Transverse colon (tissue), 4 donors: Measurements from ENCODE around the gene STXBP5. TPM values are rescaled to one million over a fixed set of nuclear protein-coding genes. Genes with fewer than 3 reads are reported as not detected.

Experiments used
- DNase-seq: peaks from one replicate; pipeline ENCODE4 v3.0.0-alpha.2; 2019
- H3K27ac ChIP-seq, 4 donors: fragments of 200-600 bp; sonication (generic); 2 replicates each; pipeline ENCODE4 v1.5.1; 2016 to 2018; ENCODE audit warnings: inconsistent platforms in 4 of 4
- H3K27me3 ChIP-seq: fragments of 200-600 bp; sonication (generic); 2 replicates; pipeline ENCODE4 v1.5.1; 2017; ENCODE audit warnings: inconsistent platforms
- H3K36me3 ChIP-seq, 4 donors: fragments of 200-600 bp; sonication (generic); 2 replicates each; pipeline ENCODE4 v1.5.1; 2017 to 2019; ENCODE audit warnings: inconsistent platforms in 4 of 4
- H3K4me1 ChIP-seq, 4 donors: fragments of 200-600 bp; sonication (generic); 2 replicates each; pipeline ENCODE4 v1.5.1; 2017 to 2020; ENCODE audit warnings: inconsistent platforms in 4 of 4
- H3K4me3 ChIP-seq, 4 donors: fragments of 200-600 bp; sonication (generic); 1 replicate in 1 of 4; 2 replicates in 3 of 4; pipeline versions ENCODE4 v1.5.1 to v1.6.1; 2017 to 2019; ENCODE audit warnings: inconsistent platforms in 4 of 4
- H3K9me3 ChIP-seq, 2 donors: fragments of 200-600 bp; sonication (generic); 2 replicates each; pipeline ENCODE4 v1.5.1; 2017 to 2019; ENCODE audit warnings: inconsistent platforms in 2 of 2
- CTCF ChIP-seq, 5 experiments: fragments of 200-600 bp in 3 of 5; fragments of 450-650 bp in 2 of 5; sonication (generic) in 3 of 5; IDR thresholded peaks; 1 replicate in 2 of 5; 2 replicates in 3 of 5; pipeline ENCODE4 v1.5.1; 2016 to 2017; ENCODE audit warnings: antibody characterized with exemption in 5 of 5, inconsistent platforms in 3 of 5, mild to moderate bottlenecking in 2 of 5, moderate library complexity in 1 of 5
- EP300 ChIP-seq: sonication (generic); formaldehyde crosslinking; IDR thresholded peaks from one replicate; pipeline ENCODE4 v1.6.1; 2017; ENCODE audit warnings: antibody characterized with exemption, low read depth
- POLR2A ChIP-seq: fragments of 450-650 bp; IDR thresholded peaks from one replicate; pipeline ENCODE4 v1.6.1; 2016; ENCODE audit warnings: antibody characterized with exemption, mild to moderate bottlenecking, moderate library complexity
- POLR2AphosphoS5 ChIP-seq, 3 donors: sonication (generic); formaldehyde crosslinking; IDR thresholded peaks; one replicate each; pipeline ENCODE4 v1.6.1; 2016; ENCODE audit warnings: antibody characterized with exemption in 3 of 3
- WGBS, 2 donors: methylation state at CpG; one replicate each; pipeline ENCODE4 v1.1.5; 2018; ENCODE audit warnings: low coverage in 1 of 2; 5-methylcytosine and 5-hydroxymethylcytosine counted together
- in situ Hi-C, 4 donors: fragments of 200-750 bp; cut with MboI; loops; one replicate each; pipeline versions ENCODE4 v1.15.0 to v1.15.1; 2017; ENCODE audit warnings: low sequenced_read_pairs in 3 of 4, low pct_ligation_motif_present in 1 of 4, low pct_unique_long_range_greater_than_20kb in 1 of 4
- intact Hi-C: fragments of 100-400 bp; cut with DNase I; formaldehyde crosslinking; loops from one replicate; pipeline ENCODE4 v1.15.1; 2023; ENCODE audit warnings: low total_unique reads
- total RNA-seq, 4 donors: library from RNA; depleted of rRNA; stranded (reverse); fragments of >200 nt; gene quantifications; one replicate each; pipeline ENCODE4 v1.1.0, GENCODE V29; 2016

The STXBP5 gene
- total RNA-seq, 4 donors from 2014 or later = 58.7 to 99.5 (median 85.0) TPM

- intact Hi-C loops = no loop called here
These were observed 31.1 kb upstream of the STXBP5 start for GRCh38 chr6:147173140-147173539.

GRCh38 chr6:147173675-147174308 is 30.4 kb upstream of the STXBP5 start:
- H3K4me1 ChIP-seq = no peaks in the 10 kb centered on the region
- no peak for TF ChIP-seq EP300
- TF ChIP-seq CTCF (IDR thresholded peaks at IDR 0.05) = no peak
- TF ChIP-seq POLR2AphosphoS5 (IDR thresholded peaks at IDR 0.05) = no peak
- no peak for TF ChIP-seq POLR2A
- H3K36me3 ChIP-seq = no peaks in the 10 kb centered on the region
- H3K27ac ChIP-seq = no peak overlapping the region
- intact Hi-C loops = no loop called here
- no peak overlapping the region for H3K4me3 ChIP-seq
- WGBS, 2 donors = 93 to 97% methylated on average over 3 of the region's 3 CpGs
- H3K9me3 ChIP-seq = no peaks in the 10 kb centered on the region
- DNase-seq = no peak
- in situ Hi-C loops = no loop called here
- H3K27me3 ChIP-seq = no peaks in the 10 kb centered on the region

More at GRCh38 chr6:147173140-147173539, 31.1 kb upstream of the STXBP5 start:
- H3K27me3 ChIP-seq = no peaks in the 10 kb centered on the region
- in situ Hi-C loops = no loop called here
- no peak overlapping the region for H3K4me3 ChIP-seq
- DNase-seq = no peak
- H3K4me1 ChIP-seq = no peaks in the 10 kb centered on the region
- TF ChIP-seq CTCF (IDR thresholded peaks at IDR 0.05) (no peak), POLR2A (no peak), POLR2AphosphoS5 (IDR thresholded peaks at IDR 0.05) (no peak), EP300 (no peak)
- no peak overlapping the region for H3K27ac ChIP-seq
- WGBS, 2 donors = 50 to 56% methylated on average over 2 to 5 of the region's 5 CpGs
- no peaks in the 10 kb centered on the region for H3K36me3 ChIP-seq
- H3K9me3 ChIP-seq = no peaks in the 10 kb centered on the region

GRCh38 chr6:147176795-147177194 is 27.4 kb upstream of the STXBP5 start:
- Histone ChIP-seq H3K36me3 (no peaks in the 10 kb centered on the region), H3K4me3 (no peak overlapping the region), H3K4me1 (no peaks in the 10 kb centered on the region), H3K27ac (no peak overlapping the region), H3K27me3 (no peaks in the 10 kb centered on the region), H3K9me3 (no peaks in the 10 kb centered on the region)
- WGBS, 2 donors = 42 to 73% methylated on average over 1 of the region's 1 CpG
- in situ Hi-C loops = no loop called here
- TF ChIP-seq CTCF (IDR thresholded peaks at IDR 0.05) (no peak), POLR2A (no peak), EP300 (no peak), POLR2AphosphoS5 (IDR thresholded peaks at IDR 0.05) (no peak)
- intact Hi-C loops = no loop called here
- DNase-seq = no peak

GRCh38 chr6:147177286-147177685 is 26.9 kb upstream of the STXBP5 start:
- intact Hi-C loops = no loop called here
- H3K36me3 ChIP-seq = no peaks in the 10 kb centered on the region
- no peak overlapping the region for H3K27ac ChIP-seq
- no peak for DNase-seq
- no peak overlapping the region for H3K4me3 ChIP-seq
- H3K4me1 ChIP-seq = no peaks in the 10 kb centered on the region
- TF ChIP-seq POLR2AphosphoS5 (IDR thresholded peaks at IDR 0.05) (no peak), EP300 (no peak), CTCF (IDR thresholded peaks at IDR 0.05) (no peak), POLR2A (no peak)
- no peaks in the 10 kb centered on the region for H3K9me3 ChIP-seq
- H3K27me3 ChIP-seq = no peaks in the 10 kb centered on the region
- 87 to 92% methylated on average over 3 of the region's 3 CpGs for WGBS, 2 donors
- in situ Hi-C loops = no loop called here
